Liver (tissue), 9 donors: Measurements from ENCODE around the gene SMARCB1. TPM values are rescaled to one million over a fixed set of nuclear protein-coding genes. Genes with fewer than 3 reads are reported as not detected.

ENCODE experiments used
- DNase-seq: peaks from one replicate; pipeline ENCODE4 v3.0.0-alpha.2; 2017; ENCODE audit warnings: low spot score
- H3K27ac ChIP-seq, 2 donors: one replicate each; pipeline ENCODE4 v1.7.0; 2013; ENCODE audit warnings: inconsistent platforms in 2 of 2, low read length in 2 of 2, control low read depth in 1 of 2, low read depth in 1 of 2, mild to moderate bottlenecking in 1 of 2
- H3K27me3 ChIP-seq, 4 donors: one replicate each; pipeline versions ENCODE4 v1.6.1 to v1.7.0; 2013; ENCODE audit warnings: low read length in 3 of 4, inconsistent platforms in 1 of 4, mild to moderate bottlenecking in 1 of 4, moderate library complexity in 1 of 4; ENCODE audit not compliant: control insufficient read depth in 4 of 4, insufficient read depth in 4 of 4
- H3K36me3 ChIP-seq, 4 donors: one replicate each; pipeline versions ENCODE4 v1.6.1 to v1.7.0; 2013; ENCODE audit warnings: low read length in 3 of 4, mild to moderate bottlenecking in 3 of 4, low read depth in 1 of 4, moderate library complexity in 1 of 4; ENCODE audit not compliant: control insufficient read depth in 4 of 4, insufficient read depth in 3 of 4
- H3K4me1 ChIP-seq, 4 donors: one replicate each; pipeline versions ENCODE4 v1.6.1 to v1.7.0; 2013; ENCODE audit warnings: low read length in 3 of 4, mild to moderate bottlenecking in 3 of 4, moderate library complexity in 1 of 4; ENCODE audit not compliant: control insufficient read depth in 4 of 4, insufficient read depth in 4 of 4
- H3K4me3 ChIP-seq, 3 donors: one replicate each; pipeline versions ENCODE4 v1.6.1 to v1.7.0; 2013; ENCODE audit warnings: low read length in 3 of 3, control low read depth in 1 of 3, low read depth in 1 of 3, mild to moderate bottlenecking in 1 of 3
- H3K9ac ChIP-seq, 2 donors: one replicate each; pipeline ENCODE4 v1.7.0; 2013; ENCODE audit warnings: low read length in 2 of 2, mild to moderate bottlenecking in 2 of 2, moderate library complexity in 2 of 2, control low read depth in 1 of 2, low read depth in 1 of 2
- H3K9me3 ChIP-seq, 4 donors: one replicate each; pipeline versions ENCODE4 v1.6.1 to v1.7.0; 2013; ENCODE audit warnings: low read length in 3 of 4; ENCODE audit not compliant: control insufficient read depth in 4 of 4
- CTCF ChIP-seq: fragments of 150-350 bp; IDR thresholded peaks from 2 replicates; pipeline ENCODE4 v1.5.1; 2017; ENCODE audit warnings: improper control_type of control experiment, low read depth, low read length; ENCODE audit not compliant: missing input control
- EGR1 ChIP-seq, 2 donors: IDR thresholded peaks; 2 replicates each; pipeline ENCODE4 v1.6.1; 2016 to 2018; ENCODE audit warnings: antibody characterized with exemption in 2 of 2, low read depth in 2 of 2
- GABPA ChIP-seq, 2 donors: IDR thresholded peaks in 1 of 2; conservative IDR thresholded peaks in 1 of 2; 2 replicates each; pipeline ENCODE4 v1.6.1; 2016; ENCODE audit warnings: antibody characterized with exemption in 2 of 2, mild to moderate bottlenecking in 1 of 2, moderate library complexity in 1 of 2
- JUND ChIP-seq, 2 donors: IDR thresholded peaks; 2 replicates each; pipeline ENCODE4 v1.6.1; 2016; ENCODE audit warnings: antibody characterized with exemption in 2 of 2
- NR2F2 ChIP-seq: IDR thresholded peaks from 2 replicates; pipeline ENCODE4 v1.6.1; 2016; ENCODE audit warnings: antibody characterized with exemption
- RAD21 ChIP-seq, 2 donors: IDR thresholded peaks; 2 replicates each; pipeline ENCODE4 v1.6.1; 2016; ENCODE audit warnings: antibody characterized with exemption in 2 of 2, mild to moderate bottlenecking in 2 of 2
- RXRA ChIP-seq, 2 donors: IDR thresholded peaks; 2 replicates each; pipeline ENCODE4 v1.6.1; 2017 to 2018; ENCODE audit warnings: antibody characterized with exemption in 2 of 2, mild to moderate bottlenecking in 1 of 2
- TAF1 ChIP-seq: conservative IDR thresholded peaks from 2 replicates; pipeline ENCODE4 v1.6.1; 2016; ENCODE audit warnings: antibody characterized with exemption, mild to moderate bottlenecking
- YY1 ChIP-seq: IDR thresholded peaks from 2 replicates; pipeline ENCODE4 v1.6.1; 2016; ENCODE audit warnings: antibody characterized with exemption, mild to moderate bottlenecking
- WGBS: extraction: QIAGEN DNeasy Blood & Tissue Kit; methylation state at CpG from one replicate; pipeline ENCODE4 v1.1.7; 2013; 5-methylcytosine and 5-hydroxymethylcytosine counted together
- polyA plus RNA-seq, 2 donors: library from polyadenylated mRNA; stranded (reverse) in 1 of 2; unstranded in 1 of 2; fragments of 200-250 nt in 1 of 2; fragments of >200 nt in 1 of 2; fragmentation: Nextera tagmentation in 1 of 2; extraction: Ambion mirVana in 1 of 2; gene quantifications; one replicate each; pipeline versions ENCODE4 v1.2.1 to v1.2.3, GENCODE V29; 2013 to 2015
- total RNA-seq, 2 donors: library from RNA; depleted of rRNA; stranded (reverse); fragments of >200 nt; gene quantifications; one replicate each; pipeline ENCODE4 v1.2.3, GENCODE V29; 2014
- TF ChIP-seq, protein P1 (sequence below): IDR thresholded peaks from 2 replicates; pipeline ENCODE4 v1.6.1; 2016; ENCODE audit warnings: antibody characterized with exemption
- TF ChIP-seq, protein P2 (sequence below): IDR thresholded peaks from 2 replicates; pipeline ENCODE4 v1.6.1; 2016; ENCODE audit warnings: antibody characterized with exemption, mild to moderate bottlenecking
- donor health status: healthy.
- donor health status: healthy.
- donor health status: healthy.
- donor health status: healthy.
- donor health status: healthy.

SMARCB1 gene
- total and polyA plus RNA-seq, 4 donors, result 15.1 to 22.5 (median 19.1) TPM

DNA sequence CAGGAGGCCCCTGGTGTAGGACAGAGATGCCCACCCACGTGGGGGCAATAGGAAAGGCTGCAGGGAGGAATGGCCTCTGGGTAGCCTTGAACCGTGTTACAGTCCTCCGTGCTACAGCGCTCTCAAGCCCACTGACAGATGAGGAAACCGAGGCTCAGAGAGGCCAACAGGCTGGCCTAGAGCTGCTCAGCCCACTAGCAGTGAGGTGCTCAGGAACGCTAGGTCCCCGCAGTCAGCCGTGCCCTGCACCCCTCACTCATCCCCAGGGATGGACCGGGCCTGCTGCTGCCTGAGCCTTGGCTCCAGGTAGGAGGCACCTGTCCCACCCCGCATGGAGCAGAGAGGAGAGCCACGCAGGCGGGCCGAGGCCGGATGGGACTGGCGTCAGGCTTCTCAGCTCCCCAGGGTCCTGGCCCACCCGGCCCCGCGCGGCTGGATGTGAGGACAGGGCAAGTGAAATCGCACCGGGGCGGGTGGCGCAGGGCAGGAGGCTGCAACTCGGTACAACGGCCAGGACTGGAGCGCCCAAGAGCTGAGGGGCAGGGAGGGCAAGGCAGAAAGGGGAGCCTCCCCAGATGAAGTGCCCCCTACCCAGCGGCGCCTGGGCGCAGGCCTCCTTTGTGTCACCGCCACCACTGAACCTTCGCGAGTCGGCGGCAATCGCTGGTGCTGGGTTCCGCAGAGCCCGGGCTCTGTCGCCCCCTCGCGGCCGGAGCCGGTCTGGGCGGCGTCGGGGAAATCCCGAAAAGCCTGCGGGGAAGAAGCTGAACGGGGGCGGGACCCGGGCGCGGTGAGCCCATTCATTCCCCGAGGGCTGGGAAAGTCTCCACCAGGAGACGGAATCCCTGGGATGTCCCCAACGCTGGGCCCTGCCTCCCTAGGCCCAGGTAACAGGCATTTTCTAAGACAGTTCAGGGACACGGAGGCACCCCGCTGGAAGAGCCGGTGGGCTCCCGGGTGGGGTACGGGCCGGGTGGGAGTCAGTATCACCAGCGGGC, 62.5 kb downstream of the SMARCB1 start:
- Histone ChIP-seq H3K36me3 (no peaks in the 10 kb centered on the region), H3K27me3 (no peaks in the 10 kb centered on the region), H3K9me3 (no peaks in the 10 kb centered on the region), H3K9ac (no peak overlapping the region), H3K27ac (no peak overlapping the region), H3K4me1 (peaks cover 2 to 15% (median 7%) of the 10 kb centered on the region in 4 donors), H3K4me3 (peak overlapping the region in 2 of 3 donors; percentile 5 to 37)
- TF ChIP-seq, protein P1, sequence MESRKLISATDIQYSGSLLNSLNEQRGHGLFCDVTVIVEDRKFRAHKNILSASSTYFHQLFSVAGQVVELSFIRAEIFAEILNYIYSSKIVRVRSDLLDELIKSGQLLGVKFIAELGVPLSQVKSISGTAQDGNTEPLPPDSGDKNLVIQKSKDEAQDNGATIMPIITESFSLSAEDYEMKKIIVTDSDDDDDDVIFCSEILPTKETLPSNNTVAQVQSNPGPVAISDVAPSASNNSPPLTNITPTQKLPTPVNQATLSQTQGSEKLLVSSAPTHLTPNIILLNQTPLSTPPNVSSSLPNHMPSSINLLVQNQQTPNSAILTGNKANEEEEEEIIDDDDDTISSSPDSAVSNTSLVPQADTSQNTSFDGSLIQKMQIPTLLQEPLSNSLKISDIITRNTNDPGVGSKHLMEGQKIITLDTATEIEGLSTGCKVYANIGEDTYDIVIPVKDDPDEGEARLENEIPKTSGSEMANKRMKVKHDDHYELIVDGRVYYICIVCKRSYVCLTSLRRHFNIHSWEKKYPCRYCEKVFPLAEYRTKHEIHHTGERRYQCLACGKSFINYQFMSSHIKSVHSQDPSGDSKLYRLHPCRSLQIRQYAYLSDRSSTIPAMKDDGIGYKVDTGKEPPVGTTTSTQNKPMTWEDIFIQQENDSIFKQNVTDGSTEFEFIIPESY, result no peak
- TF ChIP-seq EGR1 (IDR thresholded peaks at IDR 0.05; ENCODE audit: low read depth in 2 of 2) (no peak), GABPA (IDR thresholded peaks at IDR 0.05 in 1 of 2, conservative IDR thresholded peaks at IDR 0.05 in 1 of 2) (no peak), CTCF (peak; percentile 97), RAD21 (IDR thresholded peaks at IDR 0.05) (peak; percentile 97 to 99), JUND (IDR thresholded peaks at IDR 0.05) (no peak), YY1 (no peak)
- TF ChIP-seq, protein P2, sequence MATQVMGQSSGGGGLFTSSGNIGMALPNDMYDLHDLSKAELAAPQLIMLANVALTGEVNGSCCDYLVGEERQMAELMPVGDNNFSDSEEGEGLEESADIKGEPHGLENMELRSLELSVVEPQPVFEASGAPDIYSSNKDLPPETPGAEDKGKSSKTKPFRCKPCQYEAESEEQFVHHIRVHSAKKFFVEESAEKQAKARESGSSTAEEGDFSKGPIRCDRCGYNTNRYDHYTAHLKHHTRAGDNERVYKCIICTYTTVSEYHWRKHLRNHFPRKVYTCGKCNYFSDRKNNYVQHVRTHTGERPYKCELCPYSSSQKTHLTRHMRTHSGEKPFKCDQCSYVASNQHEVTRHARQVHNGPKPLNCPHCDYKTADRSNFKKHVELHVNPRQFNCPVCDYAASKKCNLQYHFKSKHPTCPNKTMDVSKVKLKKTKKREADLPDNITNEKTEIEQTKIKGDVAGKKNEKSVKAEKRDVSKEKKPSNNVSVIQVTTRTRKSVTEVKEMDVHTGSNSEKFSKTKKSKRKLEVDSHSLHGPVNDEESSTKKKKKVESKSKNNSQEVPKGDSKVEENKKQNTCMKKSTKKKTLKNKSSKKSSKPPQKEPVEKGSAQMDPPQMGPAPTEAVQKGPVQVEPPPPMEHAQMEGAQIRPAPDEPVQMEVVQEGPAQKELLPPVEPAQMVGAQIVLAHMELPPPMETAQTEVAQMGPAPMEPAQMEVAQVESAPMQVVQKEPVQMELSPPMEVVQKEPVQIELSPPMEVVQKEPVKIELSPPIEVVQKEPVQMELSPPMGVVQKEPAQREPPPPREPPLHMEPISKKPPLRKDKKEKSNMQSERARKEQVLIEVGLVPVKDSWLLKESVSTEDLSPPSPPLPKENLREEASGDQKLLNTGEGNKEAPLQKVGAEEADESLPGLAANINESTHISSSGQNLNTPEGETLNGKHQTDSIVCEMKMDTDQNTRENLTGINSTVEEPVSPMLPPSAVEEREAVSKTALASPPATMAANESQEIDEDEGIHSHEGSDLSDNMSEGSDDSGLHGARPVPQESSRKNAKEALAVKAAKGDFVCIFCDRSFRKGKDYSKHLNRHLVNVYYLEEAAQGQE, result no peak
- 25% methylated on average over 62 of the region's 62 CpGs for WGBS
- peak; percentile 90 for DNase-seq

DNA sequence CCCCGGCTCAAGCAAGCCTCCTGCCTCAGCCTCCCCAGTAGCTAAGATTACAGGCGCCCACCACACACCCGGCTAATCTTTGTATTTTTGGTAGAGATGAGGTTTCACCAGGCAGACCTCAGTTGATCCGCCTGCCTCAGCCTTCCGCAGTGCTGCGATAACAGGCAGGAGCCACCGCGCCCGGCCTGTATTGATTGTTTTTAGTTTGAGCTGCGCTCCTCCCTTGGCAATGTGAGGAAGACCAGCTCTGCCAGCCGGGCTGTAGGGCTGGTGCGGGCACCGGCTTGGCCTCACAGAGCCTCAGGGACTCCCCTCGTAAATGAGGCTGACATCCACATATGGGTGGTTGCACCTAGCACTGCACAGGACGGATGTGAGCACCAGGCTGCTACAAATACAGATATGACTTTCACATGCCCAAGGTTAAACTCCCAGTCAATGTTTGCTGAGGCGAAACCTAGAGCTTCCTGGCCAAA, 63.4 kb downstream of the SMARCB1 start:
- H3K27me3 ChIP-seq, result no peaks in the 10 kb centered on the region
- TF ChIP-seq NR2F2 (no peak), RXRA (IDR thresholded peaks at IDR 0.05) (peak in 1 of 2 donors; percentile 2), TAF1 (no peak)
- H3K4me3 ChIP-seq, result peak overlapping the region in 2 of 3 donors; percentile 5 to 37
- peaks cover 2 to 15% (median 7%) of the 10 kb centered on the region in 4 donors for H3K4me1 ChIP-seq
- no peak overlapping the region for H3K27ac ChIP-seq
- 32% methylated on average over 16 of the region's 16 CpGs for WGBS
- H3K9me3 ChIP-seq, result no peaks in the 10 kb centered on the region
- no peaks in the 10 kb centered on the region for H3K36me3 ChIP-seq
- DNase-seq, result no peak
- H3K9ac ChIP-seq, result no peak overlapping the region
